GM23338 (cell line): ENCODE measurements around the gene EYA3. TPM values are rescaled to one million over a fixed set of nuclear protein-coding genes. Genes with fewer than 3 reads are reported as not detected.

Experiments
- ATAC-seq: fragments of 200-7000 bp; cut with Tn5 transposase; 3 replicates; pipeline ENCODE4 v1.9.1; 2020
- DNase-seq: peaks from one replicate; pipeline ENCODE4 v3.0.0-alpha.2; 2015; ENCODE audit warnings: low spot score
- H2AFZ ChIP-seq: fragments of 200-600 bp; sonication (generic); 2 replicates; pipeline ENCODE4 v1.8.0; 2016; ENCODE audit warnings: antibody characterized with exemption, mild to moderate bottlenecking, moderate library complexity
- H3F3A ChIP-seq: fragments of 200-600 bp; sonication (generic); replicated peaks from 2 replicates; pipeline ENCODE4 v1.8.0; 2017; ENCODE audit warnings: antibody characterized with exemption, mixed run types, low read depth
- H3K27ac ChIP-seq: fragments of 200-600 bp; sonication (generic); 2 replicates; pipeline ENCODE4 v1.6.1; 2016; ENCODE audit warnings: low read depth
- H3K27me3 ChIP-seq: fragments of 200-600 bp; sonication (generic); 2 replicates; pipeline ENCODE4 v1.8.0; 2016; ENCODE audit warnings: mild to moderate bottlenecking, mixed run types, moderate library complexity; ENCODE audit not compliant: insufficient read depth
- H3K36me3 ChIP-seq: fragments of 200-600 bp; sonication (generic); 2 replicates; pipeline ENCODE4 v1.8.0; 2016; ENCODE audit warnings: mild to moderate bottlenecking; ENCODE audit not compliant: insufficient read depth
- H3K4me1 ChIP-seq: fragments of 200-600 bp; sonication (generic); 2 replicates; pipeline ENCODE4 v1.8.0; 2016; ENCODE audit warnings: mild to moderate bottlenecking, moderate library complexity; ENCODE audit not compliant: insufficient read depth
- H3K4me2 ChIP-seq: fragments of 200-600 bp; sonication (generic); 2 replicates; pipeline ENCODE4 v1.7.1; 2017; ENCODE audit warnings: mixed run types
- H3K4me3 ChIP-seq: fragments of 200-600 bp; sonication (generic); 2 replicates; pipeline ENCODE4 v1.6.1; 2016; ENCODE audit warnings: mixed run types
- H3K79me2 ChIP-seq: fragments of 200-600 bp; sonication (generic); replicated peaks from 2 replicates; pipeline ENCODE4 v1.8.0; 2017; ENCODE audit warnings: mild to moderate bottlenecking; ENCODE audit not compliant: insufficient read depth
- H3K9me2 ChIP-seq: fragments of 200-600 bp; sonication (generic); 2 replicates; pipeline ENCODE4 v1.8.0; 2017; ENCODE audit not compliant: insufficient read depth
- H4K20me1 ChIP-seq: fragments of 200-600 bp; sonication (generic); replicated peaks from 2 replicates; pipeline ENCODE4 v1.8.0; 2017; ENCODE audit warnings: mild to moderate bottlenecking; ENCODE audit not compliant: insufficient read depth
- H3K27ac Mint-ChIP-seq: 2 replicates; pipeline ENCODE4 v1.8.0; 2020; ENCODE audit warnings: inconsistent platforms, mild to moderate bottlenecking, moderate library complexity, mixed read lengths
- H3K27me3 Mint-ChIP-seq: 3 replicates; pipeline ENCODE4 v1.8.0; 2022; ENCODE audit warnings: low read depth, mild to moderate bottlenecking, moderate library complexity, mixed read lengths, inconsistent platforms; ENCODE audit not compliant: insufficient read depth, poor library complexity
- H3K36me3 Mint-ChIP-seq: 3 replicates; pipeline ENCODE4 v1.8.0; 2021; ENCODE audit warnings: low read depth, mild to moderate bottlenecking, inconsistent platforms, moderate library complexity, mixed read lengths
- H3K4me1 Mint-ChIP-seq: 3 replicates; pipeline ENCODE4 v1.8.0; 2020; ENCODE audit warnings: mild to moderate bottlenecking, inconsistent platforms, mixed read lengths
- H3K4me3 Mint-ChIP-seq: 3 replicates; pipeline ENCODE4 v1.8.0; 2021; ENCODE audit warnings: moderate library complexity, mild to moderate bottlenecking, inconsistent platforms, mixed read lengths
- H3K9me3 Mint-ChIP-seq: 3 replicates; pipeline ENCODE4 v1.8.0; 2020; ENCODE audit warnings: moderate library complexity, mild to moderate bottlenecking, inconsistent platforms, mixed read lengths
- CREB1 ChIP-seq: fragments of 250-450 bp; sonication (Bioruptor Pico); IDR thresholded peaks from 2 replicates; pipeline ENCODE4 v1.5.0; 2020; ENCODE audit warnings: low read depth, mild to moderate bottlenecking, moderate library complexity
- EZH2 ChIP-seq: fragments of 200-600 bp; sonication (generic); IDR thresholded peaks from one replicate; pipeline ENCODE4 v1.8.0; 2017; ENCODE audit warnings: antibody characterized with exemption, mild to moderate bottlenecking, low read depth; ENCODE audit not compliant: unreplicated experiment
- EZH2phosphoT487 ChIP-seq: fragments of 200-600 bp; sonication (generic); IDR thresholded peaks from one replicate; pipeline ENCODE4 v1.8.1; 2018; ENCODE audit warnings: antibody characterized with exemption; ENCODE audit not compliant: unreplicated experiment
- JUNB ChIP-seq: IDR thresholded peaks from one replicate; pipeline ENCODE4 v1.6.1; 2016; ENCODE audit warnings: antibody characterized with exemption; ENCODE audit not compliant: unreplicated experiment
- NANOG ChIP-seq: IDR thresholded peaks from 2 replicates; pipeline ENCODE4 v1.6.1; 2016; ENCODE audit warnings: antibody characterized with exemption, borderline replicate concordance
- POLR2AphosphoS5 ChIP-seq: IDR thresholded peaks from 2 replicates; pipeline ENCODE4 v1.6.1; 2016; ENCODE audit warnings: antibody characterized with exemption, low read depth
- STAT1 ChIP-seq: IDR thresholded peaks from one replicate; pipeline ENCODE4 v1.6.1; 2016; ENCODE audit warnings: antibody characterized with exemption; ENCODE audit not compliant: unreplicated experiment
- ZNF114 ChIP-seq: fragments of 250-450 bp; sonication (Bioruptor Pico); IDR thresholded peaks from 2 replicates; pipeline ENCODE4 v1.5.0; 2020; ENCODE audit warnings: mild to moderate bottlenecking, moderate library complexity
- ZNF331 ChIP-seq: fragments of 250-450 bp; sonication (Bioruptor Pico); IDR thresholded peaks from 2 replicates; pipeline ENCODE4 v1.5.0; 2020; ENCODE audit warnings: low read depth, mild to moderate bottlenecking, moderate library complexity
- polyA plus RNA-seq: library from polyadenylated mRNA; unstranded; fragments of >200 nt; fragmentation: Nextera tagmentation; extraction: Ambion mirVana; gene quantifications from 2 replicates; pipeline ENCODE4 v1.2.1, GENCODE V29; 2016
- total RNA-seq: library from RNA; depleted of rRNA; stranded (reverse); fragments of >200 nt; shearing (Covaris generic); gene quantifications from 2 replicates; pipeline ENCODE4 v1.2.3, GENCODE V29; 2014
- TF ChIP-seq, protein P1 (sequence below): IDR thresholded peaks from one replicate; pipeline ENCODE4 v1.6.1; 2018; ENCODE audit warnings: antibody characterized with exemption; ENCODE audit not compliant: unreplicated experiment
- TF ChIP-seq, protein P2 (sequence below), 2 experiments: fragments of 200-600 bp in 1 of 2; sonication (generic) in 1 of 2; conservative IDR thresholded peaks; 2 replicates each; pipeline versions ENCODE4 v1.5.1 to v1.6.1; 2016 to 2017; ENCODE audit warnings: antibody characterized with exemption in 2 of 2, low read depth in 2 of 2, mild to moderate bottlenecking in 2 of 2, moderate library complexity in 1 of 2
- TF ChIP-seq, protein P3 (sequence below): fragments of 250-450 bp; sonication (Bioruptor Pico); IDR thresholded peaks from 2 replicates; pipeline ENCODE4 v1.5.0; 2020; ENCODE audit warnings: mild to moderate bottlenecking, moderate library complexity
- TF ChIP-seq, protein P4 (sequence below): IDR thresholded peaks from 2 replicates; pipeline ENCODE4 v1.6.1; 2016; ENCODE audit warnings: antibody characterized with exemption

The EYA3 gene
- total and polyA plus RNA-seq, 2 experiments from 2014 or later = 12.5 to 33.6 TPM

DNA sequence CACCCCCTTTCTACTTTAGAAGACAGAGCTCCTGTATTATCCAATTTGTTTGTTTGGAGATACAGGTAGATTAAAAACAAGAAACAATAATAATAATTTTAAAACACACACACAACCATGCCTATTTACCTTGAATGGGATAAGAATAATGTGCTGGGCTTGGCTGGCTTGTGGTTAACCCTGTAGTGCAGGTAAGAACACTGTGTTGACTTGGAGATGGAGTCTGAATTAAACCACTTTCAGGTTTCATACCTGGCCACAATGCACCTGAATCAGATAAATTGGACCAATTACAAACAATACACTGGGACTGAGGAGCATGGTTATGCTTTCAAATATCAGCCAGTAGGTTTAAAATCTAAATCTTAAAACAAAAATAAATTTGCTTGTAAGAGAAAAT is 60.8 kb downstream of the EYA3 start:
- DNase-seq = no peak
- Mint-ChIP-seq H3K9me3 (no peaks in the 10 kb centered on the region), H3K27me3 (no peaks in the 10 kb centered on the region), H3K4me1 (no peaks in the 10 kb centered on the region), H3K27ac (no peak overlapping the region), H3K36me3 (no peaks in the 10 kb centered on the region), H3K4me3 (no peak overlapping the region)
- Histone ChIP-seq H3K36me3 (no peaks in the 10 kb centered on the region), H2AFZ (no peak overlapping the region), H3K4me1 (no peaks in the 10 kb centered on the region), H3K4me2 (no peak overlapping the region), H3K4me3 (no peak overlapping the region), H3F3A (no peaks in the 10 kb centered on the region), H3K27me3 (no peaks in the 10 kb centered on the region), H3K27ac (0 out of 2 replicates have a peak overlapping the region, but pooled peaks have one; percentile 53), H4K20me1 (peaks cover 2% of the 10 kb centered on the region; the same call in 1 of the 2 replicates), H3K9me2 (no peaks in the 10 kb centered on the region), H3K79me2 (no peaks in the 10 kb centered on the region; the same call in 1 of the 2 replicates)
- ATAC-seq = no peak
- TF ChIP-seq, protein P1, sequence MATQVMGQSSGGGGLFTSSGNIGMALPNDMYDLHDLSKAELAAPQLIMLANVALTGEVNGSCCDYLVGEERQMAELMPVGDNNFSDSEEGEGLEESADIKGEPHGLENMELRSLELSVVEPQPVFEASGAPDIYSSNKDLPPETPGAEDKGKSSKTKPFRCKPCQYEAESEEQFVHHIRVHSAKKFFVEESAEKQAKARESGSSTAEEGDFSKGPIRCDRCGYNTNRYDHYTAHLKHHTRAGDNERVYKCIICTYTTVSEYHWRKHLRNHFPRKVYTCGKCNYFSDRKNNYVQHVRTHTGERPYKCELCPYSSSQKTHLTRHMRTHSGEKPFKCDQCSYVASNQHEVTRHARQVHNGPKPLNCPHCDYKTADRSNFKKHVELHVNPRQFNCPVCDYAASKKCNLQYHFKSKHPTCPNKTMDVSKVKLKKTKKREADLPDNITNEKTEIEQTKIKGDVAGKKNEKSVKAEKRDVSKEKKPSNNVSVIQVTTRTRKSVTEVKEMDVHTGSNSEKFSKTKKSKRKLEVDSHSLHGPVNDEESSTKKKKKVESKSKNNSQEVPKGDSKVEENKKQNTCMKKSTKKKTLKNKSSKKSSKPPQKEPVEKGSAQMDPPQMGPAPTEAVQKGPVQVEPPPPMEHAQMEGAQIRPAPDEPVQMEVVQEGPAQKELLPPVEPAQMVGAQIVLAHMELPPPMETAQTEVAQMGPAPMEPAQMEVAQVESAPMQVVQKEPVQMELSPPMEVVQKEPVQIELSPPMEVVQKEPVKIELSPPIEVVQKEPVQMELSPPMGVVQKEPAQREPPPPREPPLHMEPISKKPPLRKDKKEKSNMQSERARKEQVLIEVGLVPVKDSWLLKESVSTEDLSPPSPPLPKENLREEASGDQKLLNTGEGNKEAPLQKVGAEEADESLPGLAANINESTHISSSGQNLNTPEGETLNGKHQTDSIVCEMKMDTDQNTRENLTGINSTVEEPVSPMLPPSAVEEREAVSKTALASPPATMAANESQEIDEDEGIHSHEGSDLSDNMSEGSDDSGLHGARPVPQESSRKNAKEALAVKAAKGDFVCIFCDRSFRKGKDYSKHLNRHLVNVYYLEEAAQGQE = no peak
- TF ChIP-seq EZH2 (no peak), ZNF331 (no peak), NANOG (no peak), CREB1 (CRISPR knock-in tag) (no peak), JUNB (no peak), STAT1 (no peak), ZNF114 (no peak), EZH2phosphoT487 (no peak), POLR2AphosphoS5 (no peak)
- TF ChIP-seq, protein P2, sequence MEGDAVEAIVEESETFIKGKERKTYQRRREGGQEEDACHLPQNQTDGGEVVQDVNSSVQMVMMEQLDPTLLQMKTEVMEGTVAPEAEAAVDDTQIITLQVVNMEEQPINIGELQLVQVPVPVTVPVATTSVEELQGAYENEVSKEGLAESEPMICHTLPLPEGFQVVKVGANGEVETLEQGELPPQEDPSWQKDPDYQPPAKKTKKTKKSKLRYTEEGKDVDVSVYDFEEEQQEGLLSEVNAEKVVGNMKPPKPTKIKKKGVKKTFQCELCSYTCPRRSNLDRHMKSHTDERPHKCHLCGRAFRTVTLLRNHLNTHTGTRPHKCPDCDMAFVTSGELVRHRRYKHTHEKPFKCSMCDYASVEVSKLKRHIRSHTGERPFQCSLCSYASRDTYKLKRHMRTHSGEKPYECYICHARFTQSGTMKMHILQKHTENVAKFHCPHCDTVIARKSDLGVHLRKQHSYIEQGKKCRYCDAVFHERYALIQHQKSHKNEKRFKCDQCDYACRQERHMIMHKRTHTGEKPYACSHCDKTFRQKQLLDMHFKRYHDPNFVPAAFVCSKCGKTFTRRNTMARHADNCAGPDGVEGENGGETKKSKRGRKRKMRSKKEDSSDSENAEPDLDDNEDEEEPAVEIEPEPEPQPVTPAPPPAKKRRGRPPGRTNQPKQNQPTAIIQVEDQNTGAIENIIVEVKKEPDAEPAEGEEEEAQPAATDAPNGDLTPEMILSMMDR (conservative IDR thresholded peaks at IDR 0.05; ENCODE audit: low read depth in 2 of 2) = no peak
- TF ChIP-seq, protein P3, sequence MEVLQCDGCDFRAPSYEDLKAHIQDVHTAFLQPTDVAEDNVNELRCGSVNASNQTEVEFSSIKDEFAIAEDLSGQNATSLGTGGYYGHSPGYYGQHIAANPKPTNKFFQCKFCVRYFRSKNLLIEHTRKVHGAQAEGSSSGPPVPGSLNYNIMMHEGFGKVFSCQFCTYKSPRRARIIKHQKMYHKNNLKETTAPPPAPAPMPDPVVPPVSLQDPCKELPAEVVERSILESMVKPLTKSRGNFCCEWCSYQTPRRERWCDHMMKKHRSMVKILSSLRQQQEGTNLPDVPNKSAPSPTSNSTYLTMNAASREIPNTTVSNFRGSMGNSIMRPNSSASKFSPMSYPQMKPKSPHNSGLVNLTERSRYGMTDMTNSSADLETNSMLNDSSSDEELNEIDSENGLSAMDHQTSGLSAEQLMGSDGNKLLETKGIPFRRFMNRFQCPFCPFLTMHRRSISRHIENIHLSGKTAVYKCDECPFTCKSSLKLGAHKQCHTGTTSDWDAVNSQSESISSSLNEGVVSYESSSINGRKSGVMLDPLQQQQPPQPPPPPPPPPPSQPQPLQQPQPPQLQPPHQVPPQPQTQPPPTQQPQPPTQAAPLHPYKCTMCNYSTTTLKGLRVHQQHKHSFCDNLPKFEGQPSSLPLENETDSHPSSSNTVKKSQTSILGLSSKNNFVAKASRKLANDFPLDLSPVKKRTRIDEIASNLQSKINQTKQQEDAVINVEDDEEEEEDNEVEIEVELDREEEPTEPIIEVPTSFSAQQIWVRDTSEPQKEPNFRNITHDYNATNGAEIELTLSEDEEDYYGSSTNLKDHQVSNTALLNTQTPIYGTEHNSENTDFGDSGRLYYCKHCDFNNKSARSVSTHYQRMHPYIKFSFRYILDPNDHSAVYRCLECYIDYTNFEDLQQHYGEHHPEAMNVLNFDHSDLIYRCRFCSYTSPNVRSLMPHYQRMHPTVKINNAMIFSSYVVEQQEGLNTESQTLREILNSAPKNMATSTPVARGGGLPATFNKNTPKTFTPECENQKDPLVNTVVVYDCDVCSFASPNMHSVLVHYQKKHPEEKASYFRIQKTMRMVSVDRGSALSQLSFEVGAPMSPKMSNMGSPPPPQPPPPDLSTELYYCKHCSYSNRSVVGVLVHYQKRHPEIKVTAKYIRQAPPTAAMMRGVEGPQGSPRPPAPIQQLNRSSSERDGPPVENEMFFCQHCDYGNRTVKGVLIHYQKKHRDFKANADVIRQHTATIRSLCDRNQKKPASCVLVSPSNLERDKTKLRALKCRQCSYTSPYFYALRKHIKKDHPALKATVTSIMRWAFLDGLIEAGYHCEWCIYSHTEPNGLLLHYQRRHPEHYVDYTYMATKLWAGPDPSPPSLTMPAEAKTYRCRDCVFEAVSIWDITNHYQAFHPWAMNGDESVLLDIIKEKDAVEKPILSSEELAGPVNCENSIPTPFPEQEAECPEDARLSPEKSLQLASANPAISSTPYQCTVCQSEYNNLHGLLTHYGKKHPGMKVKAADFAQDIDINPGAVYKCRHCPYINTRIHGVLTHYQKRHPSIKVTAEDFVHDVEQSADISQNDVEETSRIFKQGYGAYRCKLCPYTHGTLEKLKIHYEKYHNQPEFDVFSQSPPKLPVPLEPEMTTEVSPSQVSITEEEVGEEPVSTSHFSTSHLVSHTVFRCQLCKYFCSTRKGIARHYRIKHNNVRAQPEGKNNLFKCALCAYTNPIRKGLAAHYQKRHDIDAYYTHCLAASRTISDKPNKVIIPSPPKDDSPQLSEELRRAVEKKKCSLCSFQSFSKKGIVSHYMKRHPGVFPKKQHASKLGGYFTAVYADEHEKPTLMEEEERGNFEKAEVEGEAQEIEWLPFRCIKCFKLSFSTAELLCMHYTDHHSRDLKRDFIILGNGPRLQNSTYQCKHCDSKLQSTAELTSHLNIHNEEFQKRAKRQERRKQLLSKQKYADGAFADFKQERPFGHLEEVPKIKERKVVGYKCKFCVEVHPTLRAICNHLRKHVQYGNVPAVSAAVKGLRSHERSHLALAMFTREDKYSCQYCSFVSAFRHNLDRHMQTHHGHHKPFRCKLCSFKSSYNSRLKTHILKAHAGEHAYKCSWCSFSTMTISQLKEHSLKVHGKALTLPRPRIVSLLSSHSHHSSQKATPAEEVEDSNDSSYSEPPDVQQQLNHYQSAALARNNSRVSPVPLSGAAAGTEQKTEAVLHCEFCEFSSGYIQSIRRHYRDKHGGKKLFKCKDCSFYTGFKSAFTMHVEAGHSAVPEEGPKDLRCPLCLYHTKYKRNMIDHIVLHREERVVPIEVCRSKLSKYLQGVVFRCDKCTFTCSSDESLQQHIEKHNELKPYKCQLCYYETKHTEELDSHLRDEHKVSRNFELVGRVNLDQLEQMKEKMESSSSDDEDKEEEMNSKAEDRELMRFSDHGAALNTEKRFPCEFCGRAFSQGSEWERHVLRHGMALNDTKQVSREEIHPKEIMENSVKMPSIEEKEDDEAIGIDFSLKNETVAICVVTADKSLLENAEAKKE (CRISPR knock-in tag) = no peak
- TF ChIP-seq, protein P4, sequence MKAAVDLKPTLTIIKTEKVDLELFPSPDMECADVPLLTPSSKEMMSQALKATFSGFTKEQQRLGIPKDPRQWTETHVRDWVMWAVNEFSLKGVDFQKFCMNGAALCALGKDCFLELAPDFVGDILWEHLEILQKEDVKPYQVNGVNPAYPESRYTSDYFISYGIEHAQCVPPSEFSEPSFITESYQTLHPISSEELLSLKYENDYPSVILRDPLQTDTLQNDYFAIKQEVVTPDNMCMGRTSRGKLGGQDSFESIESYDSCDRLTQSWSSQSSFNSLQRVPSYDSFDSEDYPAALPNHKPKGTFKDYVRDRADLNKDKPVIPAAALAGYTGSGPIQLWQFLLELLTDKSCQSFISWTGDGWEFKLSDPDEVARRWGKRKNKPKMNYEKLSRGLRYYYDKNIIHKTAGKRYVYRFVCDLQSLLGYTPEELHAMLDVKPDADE = no peak
